H9 (cell line): ENCODE measurements around the gene UNC50. TPM values are rescaled to one million over a fixed set of nuclear protein-coding genes. Genes with fewer than 3 reads are reported as not detected.

Experiments used
- DNase-seq: peaks from one replicate; pipeline ENCODE4 v3.0.0-alpha.2; 2017
- H2AFZ ChIP-seq: one replicate; pipeline ENCODE4 v1.6.1; 2013; ENCODE audit warnings: mild to moderate bottlenecking, low read length, control low read depth, moderate library complexity
- H2AK5ac ChIP-seq: 2 replicates; pipeline ENCODE4 v1.6.1; 2013; ENCODE audit warnings: low read length, control low read depth, mixed read lengths; ENCODE audit not compliant: insufficient read length
- H2BK120ac ChIP-seq: one replicate; pipeline ENCODE4 v1.6.1; 2013; ENCODE audit warnings: low read depth, mild to moderate bottlenecking, low read length, control low read depth, inconsistent platforms; ENCODE audit not compliant: poor library complexity, severe bottlenecking
- H2BK12ac ChIP-seq: 2 replicates; pipeline ENCODE4 v1.6.1; 2013; ENCODE audit warnings: low read length, control low read depth, mixed read lengths, low read depth; ENCODE audit not compliant: insufficient read length
- H2BK15ac ChIP-seq: 2 replicates; pipeline ENCODE4 v1.6.1; 2013; ENCODE audit warnings: low read depth, low read length, control low read depth
- H2BK20ac ChIP-seq: one replicate; pipeline ENCODE4 v1.6.1; 2013; ENCODE audit warnings: low read depth, mild to moderate bottlenecking, low read length, control low read depth, inconsistent platforms; ENCODE audit not compliant: poor library complexity, severe bottlenecking
- H2BK5ac ChIP-seq: 2 replicates; pipeline ENCODE4 v1.6.1; 2013; ENCODE audit warnings: low read length, control low read depth, mixed read lengths; ENCODE audit not compliant: insufficient read length
- H3K14ac ChIP-seq: 2 replicates; pipeline ENCODE4 v1.6.1; 2013; ENCODE audit warnings: low read length, control low read depth; ENCODE audit not compliant: insufficient read depth
- H3K18ac ChIP-seq: 2 replicates; pipeline ENCODE4 v1.6.1; 2013; ENCODE audit warnings: low read depth, mild to moderate bottlenecking, mixed read lengths, low read length, control low read depth; ENCODE audit not compliant: insufficient read length
- H3K23ac ChIP-seq: 2 replicates; pipeline ENCODE4 v1.6.1; 2013; ENCODE audit warnings: low read length, control low read depth, mixed read lengths, low read depth; ENCODE audit not compliant: insufficient read length
- H3K23me2 ChIP-seq: 2 replicates; pipeline ENCODE4 v1.6.1; 2013; ENCODE audit warnings: low read depth, mild to moderate bottlenecking, mixed read lengths, low read length, control low read depth; ENCODE audit not compliant: insufficient read length, poor library complexity, severe bottlenecking
- H3K27ac ChIP-seq: 2 replicates; pipeline ENCODE4 v1.5.1; 2013; ENCODE audit warnings: low read length, control low read depth, mixed read lengths, low read depth; ENCODE audit not compliant: insufficient read length
- H3K27me3 ChIP-seq: 2 replicates; pipeline ENCODE4 v1.6.1; 2013; ENCODE audit warnings: low read length, control low read depth, inconsistent platforms; ENCODE audit not compliant: insufficient read depth
- H3K4ac ChIP-seq: 2 replicates; pipeline ENCODE4 v1.6.1; 2013; ENCODE audit warnings: low read depth, mild to moderate bottlenecking, control low read depth, inconsistent platforms, low read length, moderate library complexity
- H3K4me1 ChIP-seq: 2 replicates; pipeline ENCODE4 v1.6.1; 2013; ENCODE audit warnings: low read length, control low read depth, inconsistent platforms; ENCODE audit not compliant: insufficient read depth
- H3K4me2 ChIP-seq: 2 replicates; pipeline ENCODE4 v1.6.1; 2013; ENCODE audit warnings: low read length, control low read depth, mixed read lengths; ENCODE audit not compliant: insufficient read length, insufficient read depth
- H3K56ac ChIP-seq: 2 replicates; pipeline ENCODE4 v1.6.1; 2013; ENCODE audit warnings: low read depth, mild to moderate bottlenecking, mixed read lengths, low read length, control low read depth; ENCODE audit not compliant: insufficient read length
- H3K79me1 ChIP-seq: 2 replicates; pipeline ENCODE4 v1.6.1; 2013; ENCODE audit warnings: low read depth, mild to moderate bottlenecking, moderate library complexity, low read length, control low read depth, inconsistent platforms; ENCODE audit not compliant: insufficient read depth, poor library complexity, severe bottlenecking
- H3K79me2 ChIP-seq: 2 replicates; pipeline ENCODE4 v1.6.1; 2013; ENCODE audit warnings: low read length, control low read depth, inconsistent platforms; ENCODE audit not compliant: insufficient read depth
- H3K9ac ChIP-seq: 2 replicates; pipeline ENCODE4 v1.6.1; 2013; ENCODE audit warnings: low read length, control low read depth, mixed read lengths; ENCODE audit not compliant: insufficient read length; ENCODE audit errors: extremely low read depth
- H3K9me3 ChIP-seq: one replicate; pipeline ENCODE4 v1.6.1; 2013; ENCODE audit warnings: low read depth, low read length, inconsistent platforms; ENCODE audit not compliant: control insufficient read depth
- H3T11ph ChIP-seq: one replicate; pipeline ENCODE4 v1.6.1; 2013; ENCODE audit warnings: mild to moderate bottlenecking, low read length, control low read depth, inconsistent platforms
- H4K20me1 ChIP-seq: one replicate; pipeline ENCODE4 v1.6.1; 2013; ENCODE audit not compliant: control insufficient read depth, insufficient read length, insufficient read depth
- H4K5ac ChIP-seq: 2 replicates; pipeline ENCODE4 v1.6.1; 2013; ENCODE audit warnings: low read depth, mild to moderate bottlenecking, mixed read lengths, low read length, control low read depth; ENCODE audit not compliant: insufficient read length
- H4K8ac ChIP-seq: replicated peaks from 2 replicates; pipeline ENCODE4 v1.6.1; 2013; ENCODE audit warnings: low read length, control low read depth, mixed read lengths, low read depth; ENCODE audit not compliant: insufficient read length
- H4K91ac ChIP-seq: 2 replicates; pipeline ENCODE4 v1.6.1; 2013; ENCODE audit warnings: low read depth, mild to moderate bottlenecking, moderate library complexity, mixed read lengths, low read length, control low read depth; ENCODE audit not compliant: insufficient read length
- H3K27ac Mint-ChIP-seq, 3 experiments: 2 replicates in 2 of 3; 3 replicates in 1 of 3; pipeline ENCODE4 v1.8.0; 2020 to 2021; ENCODE audit warnings: mixed read lengths in 3 of 3, mild to moderate bottlenecking in 1 of 3, moderate library complexity in 1 of 3
- H3K27me3 Mint-ChIP-seq: 2 replicates; pipeline ENCODE4 v1.8.0; 2021; ENCODE audit warnings: low read depth, mild to moderate bottlenecking, moderate library complexity, mixed read lengths
- H3K36me3 Mint-ChIP-seq, 3 experiments: 2 replicates in 2 of 3; 3 replicates in 1 of 3; pipeline ENCODE4 v1.8.0; 2020 to 2021; ENCODE audit warnings: low read depth in 3 of 3, mixed read lengths in 3 of 3; ENCODE audit not compliant: insufficient read depth in 1 of 3
- H3K4me1 Mint-ChIP-seq, 2 experiments: 2 replicates each; pipeline ENCODE4 v1.8.0; 2020; ENCODE audit warnings: mixed read lengths in 2 of 2
- H3K4me3 Mint-ChIP-seq, 2 experiments: 2 replicates in 1 of 2; 3 replicates in 1 of 2; pipeline ENCODE4 v1.8.0; 2020 to 2021; ENCODE audit warnings: mild to moderate bottlenecking in 2 of 2, mixed read lengths in 2 of 2, moderate library complexity in 1 of 2
- H3K9me3 Mint-ChIP-seq, 2 experiments: 2 replicates in 1 of 2; 3 replicates in 1 of 2; pipeline ENCODE4 v1.8.0; 2020; ENCODE audit warnings: mild to moderate bottlenecking in 2 of 2, mixed read lengths in 2 of 2, moderate library complexity in 1 of 2
- WGBS: extraction: QIAGEN DNeasy Blood & Tissue Kit; methylation state at CpG from one replicate; pipeline ENCODE4 v1.1.7; 2013; ENCODE audit warnings: missing lambda C conversion rate, low lambda C conversion rate, mixed read lengths; ENCODE audit not compliant: insufficient read length; ENCODE audit errors: extremely low coverage; 5-methylcytosine and 5-hydroxymethylcytosine counted together
- total RNA-seq: library from RNA; stranded (reverse); gene quantifications from 2 replicates; pipeline ENCODE4 v1.2.1, GENCODE V29; 2021
- TF ChIP-seq, protein P1 (sequence below): fragments of 200-600 bp; sonication (generic); conservative IDR thresholded peaks from 3 replicates; pipeline ENCODE4 v1.8.0; 2021; ENCODE audit warnings: antibody characterized with exemption, mild to moderate bottlenecking

UNC50 gene
- total RNA-seq, 1 experiment from 2014 or later = 35.4 TPM

DNA sequence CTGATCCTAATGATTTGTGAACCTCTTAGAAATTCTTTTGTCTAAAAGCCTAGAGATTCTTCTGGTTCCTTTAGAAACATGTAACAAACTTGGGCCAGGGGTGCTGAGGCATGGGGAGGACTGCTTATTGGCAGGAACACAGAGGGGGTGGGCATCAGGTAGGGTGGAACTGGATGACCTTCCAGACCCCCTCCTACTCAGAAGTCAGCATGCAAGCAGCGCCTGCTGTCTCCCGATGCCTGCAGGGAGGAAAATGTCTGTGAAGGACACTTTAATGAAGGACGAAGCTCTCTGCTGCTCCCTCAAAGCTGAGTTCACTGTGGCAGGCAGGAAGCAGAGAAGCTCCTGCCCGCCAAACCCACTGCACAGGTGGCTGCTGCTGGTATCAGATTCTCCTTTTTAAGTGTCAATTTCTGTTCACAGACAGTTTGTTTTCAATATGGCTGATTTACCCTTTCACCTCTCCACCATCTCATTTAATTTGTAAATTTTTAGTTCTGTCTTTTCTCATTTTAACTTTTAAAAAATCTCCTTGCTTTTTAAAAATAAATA, 19.4 kb upstream of the UNC50 start:
- Histone ChIP-seq H3K23ac (no peak overlapping the region), H3K4ac (no peak overlapping the region), H2BK120ac (no peak overlapping the region), H3T11ph (no peak overlapping the region), H2AK5ac (no peak overlapping the region), H3K9ac (no peak overlapping the region), H4K8ac (no peak overlapping the region), H3K14ac (no peak overlapping the region), H3K56ac (no peak overlapping the region), H4K20me1 (no peaks in the 10 kb centered on the region), H2BK5ac (no peak overlapping the region), H2BK20ac (no peak overlapping the region), H4K91ac (no peak overlapping the region), H2BK15ac (no peak overlapping the region), H3K9me3 (no peaks in the 10 kb centered on the region), H2BK12ac (no peak overlapping the region), H3K23me2 (no peaks in the 10 kb centered on the region), H3K27me3 (no peaks in the 10 kb centered on the region), H3K79me1 (no peaks in the 10 kb centered on the region), H3K79me2 (no peaks in the 10 kb centered on the region), H3K18ac (no peak overlapping the region), H3K4me2 (no peak overlapping the region), H3K4me1 (no peaks in the 10 kb centered on the region), H2AFZ (no peak overlapping the region), H3K27ac (no peak overlapping the region), H4K5ac (no peak overlapping the region)
- peak overlapping the region in 1 of 3 experiments; percentile 57; a peak in 1 of 7 replicates for H3K27ac Mint-ChIP-seq
- WGBS = no CpG with 5 or more reads among the region's 4 CpGs
- TF ChIP-seq, protein P1, sequence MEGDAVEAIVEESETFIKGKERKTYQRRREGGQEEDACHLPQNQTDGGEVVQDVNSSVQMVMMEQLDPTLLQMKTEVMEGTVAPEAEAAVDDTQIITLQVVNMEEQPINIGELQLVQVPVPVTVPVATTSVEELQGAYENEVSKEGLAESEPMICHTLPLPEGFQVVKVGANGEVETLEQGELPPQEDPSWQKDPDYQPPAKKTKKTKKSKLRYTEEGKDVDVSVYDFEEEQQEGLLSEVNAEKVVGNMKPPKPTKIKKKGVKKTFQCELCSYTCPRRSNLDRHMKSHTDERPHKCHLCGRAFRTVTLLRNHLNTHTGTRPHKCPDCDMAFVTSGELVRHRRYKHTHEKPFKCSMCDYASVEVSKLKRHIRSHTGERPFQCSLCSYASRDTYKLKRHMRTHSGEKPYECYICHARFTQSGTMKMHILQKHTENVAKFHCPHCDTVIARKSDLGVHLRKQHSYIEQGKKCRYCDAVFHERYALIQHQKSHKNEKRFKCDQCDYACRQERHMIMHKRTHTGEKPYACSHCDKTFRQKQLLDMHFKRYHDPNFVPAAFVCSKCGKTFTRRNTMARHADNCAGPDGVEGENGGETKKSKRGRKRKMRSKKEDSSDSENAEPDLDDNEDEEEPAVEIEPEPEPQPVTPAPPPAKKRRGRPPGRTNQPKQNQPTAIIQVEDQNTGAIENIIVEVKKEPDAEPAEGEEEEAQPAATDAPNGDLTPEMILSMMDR = no peak
- peaks cover 2 to 4% of the 10 kb centered on the region in 2 experiments for H3K9me3 Mint-ChIP-seq
- DNase-seq = no peak
- H3K36me3 Mint-ChIP-seq = peaks cover 8 to 44% (median 22%) of the 10 kb centered on the region in 3 experiments
- H3K4me3 Mint-ChIP-seq = no peak overlapping the region
- no peaks in the 10 kb centered on the region for H3K4me1 Mint-ChIP-seq
- H3K27me3 Mint-ChIP-seq = peaks cover 2% of the 10 kb centered on the region; the same call in 1 of the 2 replicates
